Gastrocnemius medialis (tissue), 4 donors: Measurements from ENCODE around the gene SRSF2.

Experiments used
- POLR2A ChIP-seq, 2 donors: fragments of 450-650 bp; IDR thresholded peaks; one replicate each; pipeline ENCODE4 v1.6.1; 2017; ENCODE audit warnings: antibody characterized with exemption in 2 of 2, mild to moderate bottlenecking in 2 of 2, moderate library complexity in 2 of 2
- TF ChIP-seq, protein P1 (sequence below), 5 experiments: fragments of 450-650 bp in 3 of 5; fragments of 200-600 bp in 2 of 5; sonication (generic) in 2 of 5; IDR thresholded peaks in 4 of 5; conservative IDR thresholded peaks in 1 of 5; 1 replicate in 4 of 5; 2 replicates in 1 of 5; pipeline ENCODE4 v1.5.1; 2016 to 2019; ENCODE audit warnings: antibody characterized with exemption in 5 of 5, mild to moderate bottlenecking in 3 of 5, moderate library complexity in 3 of 5

GRCh38 chr17:76727745-76728456 lies 9.2 kb downstream of the SRSF2 start:
- TF ChIP-seq, protein P1, sequence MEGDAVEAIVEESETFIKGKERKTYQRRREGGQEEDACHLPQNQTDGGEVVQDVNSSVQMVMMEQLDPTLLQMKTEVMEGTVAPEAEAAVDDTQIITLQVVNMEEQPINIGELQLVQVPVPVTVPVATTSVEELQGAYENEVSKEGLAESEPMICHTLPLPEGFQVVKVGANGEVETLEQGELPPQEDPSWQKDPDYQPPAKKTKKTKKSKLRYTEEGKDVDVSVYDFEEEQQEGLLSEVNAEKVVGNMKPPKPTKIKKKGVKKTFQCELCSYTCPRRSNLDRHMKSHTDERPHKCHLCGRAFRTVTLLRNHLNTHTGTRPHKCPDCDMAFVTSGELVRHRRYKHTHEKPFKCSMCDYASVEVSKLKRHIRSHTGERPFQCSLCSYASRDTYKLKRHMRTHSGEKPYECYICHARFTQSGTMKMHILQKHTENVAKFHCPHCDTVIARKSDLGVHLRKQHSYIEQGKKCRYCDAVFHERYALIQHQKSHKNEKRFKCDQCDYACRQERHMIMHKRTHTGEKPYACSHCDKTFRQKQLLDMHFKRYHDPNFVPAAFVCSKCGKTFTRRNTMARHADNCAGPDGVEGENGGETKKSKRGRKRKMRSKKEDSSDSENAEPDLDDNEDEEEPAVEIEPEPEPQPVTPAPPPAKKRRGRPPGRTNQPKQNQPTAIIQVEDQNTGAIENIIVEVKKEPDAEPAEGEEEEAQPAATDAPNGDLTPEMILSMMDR (IDR thresholded peaks at IDR 0.05 in 4 of 5, conservative IDR thresholded peaks at IDR 0.05 in 1 of 5) = no peak
- TF ChIP-seq POLR2A (IDR thresholded peaks at IDR 0.05) = no peak
